ENCODE data around the gene HTN3. TPM values are rescaled to one million over a fixed set of nuclear protein-coding genes. Genes with fewer than 3 reads are reported as not detected.

Gene HTN3
- total and polyA plus RNA-seq, 7 donors: not detected

GRCh38 chr4:70057651-70058050, 29.4 kb downstream of the HTN3 start:
- TF ChIP-seq CTCF (IDR thresholded peaks at IDR 0.05): no peak
- ATAC-seq: no peak
- 70 to 84% (median 82%) methylated on average over 1 of the region's 1 CpG for WGBS, 3 donors
- Histone ChIP-seq H3K9me3 (no peaks in the 10 kb centered on the region), H3K4me3 (no peak overlapping the region), H3K27me3 (ENCODE audit: insufficient read depth in 3 of 3, low read length in 2 of 3) (no peaks in the 10 kb centered on the region), H3K4me1 (no peaks in the 10 kb centered on the region), H3K27ac (no peak overlapping the region), H3K36me3 (ENCODE audit: insufficient read depth in 1 of 2, low read depth in 1 of 2) (no peaks in the 10 kb centered on the region)
- intact Hi-C loops (cut with DNase I): no loop called here
- no peak for DNase-seq

GRCh38 chr4:70059149-70059548, 30.9 kb downstream of the HTN3 start:
- H3K9me3 ChIP-seq: no peaks in the 10 kb centered on the region
- intact Hi-C loops (cut with DNase I): no loop called here
- H3K36me3 ChIP-seq (ENCODE audit: insufficient read depth in 1 of 2, low read depth in 1 of 2): no peaks in the 10 kb centered on the region
- no peak overlapping the region for H3K4me3 ChIP-seq
- no peak for DNase-seq
- TF ChIP-seq CTCF (IDR thresholded peaks at IDR 0.05): no peak
- no peaks in the 10 kb centered on the region for H3K4me1 ChIP-seq
- no peaks in the 10 kb centered on the region for H3K27me3 ChIP-seq (ENCODE audit: insufficient read depth in 3 of 3, low read length in 2 of 3)
- no peak overlapping the region for H3K27ac ChIP-seq
- ATAC-seq: no peak

GRCh38 chr4:70062000-70062399, 33.7 kb downstream of the HTN3 start:
- 61 to 67% (median 64%) methylated on average over 1 of the region's 1 CpG for WGBS, 3 donors

DNA sequence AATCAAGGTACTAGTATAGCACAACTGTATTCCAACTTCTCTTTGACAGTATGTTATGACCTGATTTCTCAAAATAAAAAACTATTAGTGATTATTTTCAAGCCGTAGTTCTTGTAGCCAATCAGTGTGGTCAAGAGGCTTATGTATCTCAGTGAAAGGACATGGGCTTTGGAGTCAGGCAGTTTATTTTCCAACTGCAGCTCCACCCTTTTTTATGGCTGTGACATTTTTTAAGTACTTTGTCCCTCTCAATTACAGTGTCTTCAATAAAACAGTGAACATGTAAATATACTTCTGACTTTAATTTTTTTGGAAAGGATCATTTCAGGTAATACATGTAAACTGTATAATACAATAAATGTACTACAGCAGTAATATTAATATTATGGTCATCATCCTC, 51.9 kb downstream of the HTN3 start:
- Histone ChIP-seq H3K36me3 (ENCODE audit: insufficient read depth in 1 of 2, low read depth in 1 of 2) (no peaks in the 10 kb centered on the region), H3K9me3 (no peaks in the 10 kb centered on the region), H3K4me1 (no peaks in the 10 kb centered on the region), H3K27ac (no peak overlapping the region), H3K4me3 (no peak overlapping the region), H3K27me3 (ENCODE audit: insufficient read depth in 3 of 3, low read length in 2 of 3) (no peaks in the 10 kb centered on the region)
- ATAC-seq (no peak), DNase-seq (no peak)
- intact Hi-C loops (cut with DNase I): no loop called here
- whole genome bisulfite sequencing, 3 donors: 80 to 87% (median 82%) methylated on average over 1 of the region's 1 CpG
- no peak for TF ChIP-seq CTCF (IDR thresholded peaks at IDR 0.05)

More at GRCh38 chr4:70062000-70062399, 33.7 kb downstream of the HTN3 start:
- Histone ChIP-seq H3K9me3 (no peaks in the 10 kb centered on the region), H3K4me3 (no peak overlapping the region), H3K36me3 (ENCODE audit: insufficient read depth in 1 of 2, low read depth in 1 of 2) (no peaks in the 10 kb centered on the region), H3K27me3 (ENCODE audit: insufficient read depth in 3 of 3, low read length in 2 of 3) (no peaks in the 10 kb centered on the region), H3K27ac (no peak overlapping the region), H3K4me1 (no peaks in the 10 kb centered on the region)
- intact Hi-C loops (cut with DNase I): no loop called here
- ATAC-seq (no peak), DNase-seq (no peak)
- TF ChIP-seq CTCF (IDR thresholded peaks at IDR 0.05): no peak

Other genes starting within 250 kb of the HTN3 start
- not detected for gene SULT1E1, start 168.3 kb upstream of the HTN3 start, total RNA-seq
- under 1 TPM in 1 of 3 donors, not detected in 2; 0.05 TPM for gene SULT1E1, start 168.3 kb upstream of the HTN3 start, polyA plus RNA-seq
- gene CSN1S1, start 97.4 kb upstream of the HTN3 start, total RNA-seq: not detected
- not detected for gene CSN1S1, start 97.4 kb upstream of the HTN3 start, polyA plus RNA-seq
- not detected for gene CSN2, start 62.7 kb upstream of the HTN3 start, total RNA-seq
- not detected for gene CSN2, start 62.7 kb upstream of the HTN3 start, polyA plus RNA-seq
- not detected for gene STATH, start 32.5 kb upstream of the HTN3 start, total RNA-seq
- under 1 TPM in 1 of 3 donors, not detected in 2; 0.13 TPM for gene STATH, start 32.5 kb upstream of the HTN3 start, polyA plus RNA-seq
- gene HTN1, start 22.0 kb downstream of the HTN3 start, total RNA-seq: not detected
- gene HTN1, start 22.0 kb downstream of the HTN3 start, polyA plus RNA-seq: not detected
- gene PRR27, start 125.8 kb downstream of the HTN3 start, total RNA-seq: not detected
- not detected for gene PRR27, start 125.8 kb downstream of the HTN3 start, polyA plus RNA-seq
- gene ODAM, start 167.3 kb downstream of the HTN3 start, total RNA-seq: not detected
- gene ODAM, start 167.3 kb downstream of the HTN3 start, polyA plus RNA-seq: not detected
- gene FDCSP, start 197.7 kb downstream of the HTN3 start, total RNA-seq: not detected
- not detected for gene FDCSP, start 197.7 kb downstream of the HTN3 start, polyA plus RNA-seq
- gene CSN3, start 214.1 kb downstream of the HTN3 start, total RNA-seq: not detected
- gene CSN3, start 214.1 kb downstream of the HTN3 start, polyA plus RNA-seq: not detected